LoVo (cell line): ENCODE data around the gene ITPK1.

ENCODE experiments used
- DNase-seq: peaks from one replicate; pipeline ENCODE4 v3.0.0-alpha.2; 2016; ENCODE audit warnings: low spot score

Gene ITPK1

GRCh38 chr14:93105362-93105761 is 10.4 kb downstream of the ITPK1 start:
- DNase-seq, result no peak

GRCh38 chr14:93104961-93105360 is 10.8 kb downstream of the ITPK1 start:
- no peak for DNase-seq

GRCh38 chr14:93103392-93104080 is 12.2 kb downstream of the ITPK1 start:
- peak; percentile 54 for DNase-seq

- no peak for DNase-seq
Measured at GRCh38 chr14:93102141-93102540, 13.6 kb downstream of the ITPK1 start.

DNA sequence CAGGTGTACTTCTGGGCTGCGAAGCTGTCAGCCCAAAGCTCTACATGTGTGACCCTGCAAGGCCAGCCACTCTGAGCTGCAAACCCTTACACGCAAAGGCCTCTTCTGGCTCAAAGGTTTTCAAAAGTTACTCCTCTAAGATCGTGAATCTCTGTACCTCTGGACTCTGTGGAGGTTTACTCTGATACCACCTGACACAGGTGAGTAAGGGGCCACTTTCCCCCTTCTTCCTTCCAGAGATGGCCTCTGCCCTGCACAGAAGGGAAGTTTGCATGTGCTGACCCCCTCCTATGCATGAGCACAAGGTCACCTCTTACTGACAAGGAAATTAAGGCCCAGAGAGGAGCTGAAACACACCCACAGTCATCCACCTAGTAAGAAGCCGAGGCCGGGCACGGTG is 14.5 kb downstream of the ITPK1 start:
- no peak for DNase-seq

- no peak for DNase-seq
Measured at GRCh38 chr14:93100570-93100969, 15.2 kb downstream of the ITPK1 start.

DNA sequence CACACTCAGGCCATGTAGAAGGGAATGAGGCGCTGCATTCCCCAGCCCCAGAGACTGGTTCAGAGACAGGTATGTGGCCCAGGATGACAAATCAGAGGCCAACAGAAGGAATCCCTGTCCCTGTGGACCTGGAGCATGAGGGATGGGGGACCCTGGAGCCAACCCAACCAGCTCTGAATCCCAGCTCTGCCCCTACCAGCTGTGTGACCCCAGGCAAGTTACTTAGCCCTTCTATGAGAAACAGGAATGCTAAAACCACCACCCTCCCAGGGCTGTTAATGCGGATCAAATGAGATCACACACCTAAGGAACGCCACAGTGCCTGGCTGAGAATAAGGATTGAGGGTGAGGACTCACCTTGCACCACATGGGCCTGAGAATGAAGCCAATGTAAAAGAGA is 15.6 kb downstream of the ITPK1 start:
- no peak for DNase-seq

DNA sequence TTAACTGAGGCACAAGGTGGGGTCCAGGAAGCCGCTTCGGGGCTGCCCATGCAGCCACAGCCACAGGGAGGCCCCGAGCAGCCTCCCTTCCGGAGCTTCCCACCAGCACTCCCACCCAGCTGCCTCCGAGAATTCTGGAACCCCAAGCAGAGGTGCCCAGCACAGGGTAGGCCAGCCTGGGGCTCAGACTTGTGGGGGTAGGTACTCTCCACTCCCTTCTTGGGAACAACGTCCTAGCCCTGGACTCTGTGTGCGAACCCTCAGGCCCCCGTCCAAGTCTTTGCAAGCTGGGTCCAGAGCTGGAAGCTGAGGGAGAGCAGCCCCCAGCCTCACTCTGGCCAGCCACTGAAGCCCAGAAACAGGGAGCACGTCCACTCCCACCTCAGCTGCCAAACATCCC is 16.1 kb downstream of the ITPK1 start:
- no peak for DNase-seq

DNA sequence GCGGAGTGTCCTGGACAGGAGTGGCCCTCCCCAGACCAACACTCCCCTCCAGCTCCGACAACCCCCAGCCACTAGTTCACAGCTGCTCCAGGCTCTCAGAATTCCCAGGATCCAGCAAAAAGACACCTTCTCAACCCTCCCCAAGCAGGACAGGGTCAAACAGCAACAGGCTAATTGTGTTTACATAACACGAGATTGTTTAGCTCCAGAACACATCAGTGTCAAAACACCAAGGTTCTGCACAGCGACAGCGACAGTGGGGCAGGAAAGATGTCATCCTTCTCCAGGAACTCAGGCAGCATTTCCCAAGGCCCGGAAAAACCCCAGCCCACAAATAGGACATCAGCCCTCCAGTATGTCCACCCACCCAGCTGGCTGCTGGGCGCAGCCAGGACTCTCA is 16.5 kb downstream of the ITPK1 start:
- no peak for DNase-seq

- DNase-seq, result no peak
Measured at GRCh38 chr14:93096691-93097322, 18.9 kb downstream of the ITPK1 start.

GRCh38 chr14:93095742-93096510 is 19.8 kb downstream of the ITPK1 start:
- DNase-seq, result no peak

DNA sequence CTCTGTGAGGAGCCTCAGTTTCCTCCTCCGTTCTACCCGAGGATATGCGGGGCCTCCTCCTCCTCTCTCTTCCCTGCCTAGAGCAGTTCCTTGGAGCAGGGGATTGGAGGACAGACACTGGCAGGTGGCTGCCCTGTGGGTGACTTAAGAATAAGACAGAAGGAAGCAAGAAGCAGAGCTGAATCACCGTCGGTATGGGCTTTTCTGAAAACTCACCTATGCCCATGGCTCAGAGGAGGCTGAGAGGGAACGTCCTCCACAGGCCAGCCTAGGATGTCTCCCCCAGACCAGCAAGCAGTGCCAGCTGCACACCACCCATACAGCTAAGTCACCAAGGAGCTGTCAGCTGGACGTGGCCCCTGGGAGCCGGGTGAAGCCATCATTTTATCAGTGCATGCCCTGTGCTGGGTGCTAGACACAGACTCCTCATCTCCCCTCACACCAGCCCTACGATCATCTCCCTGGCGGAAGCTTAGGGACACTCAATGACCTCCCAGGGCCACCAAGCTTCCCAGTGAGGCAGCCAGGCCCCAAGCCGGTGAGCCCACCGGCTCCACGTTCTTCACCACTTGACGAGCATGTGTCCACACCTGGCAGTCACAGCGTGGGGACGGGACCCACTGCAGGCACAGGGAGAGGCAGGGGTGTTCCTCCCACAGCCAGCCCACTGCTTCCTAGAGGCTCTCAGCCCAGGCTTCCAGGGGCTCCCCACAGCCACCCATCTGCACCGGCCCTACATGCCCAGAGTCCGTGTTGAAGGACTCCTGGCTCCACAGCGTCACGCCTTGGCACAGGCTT is 21.4 kb downstream of the ITPK1 start:
- no peak for DNase-seq

GRCh38 chr14:93092606-93093556 is 22.8 kb downstream of the ITPK1 start:
- no peak for DNase-seq

GRCh38 chr14:93091666-93092065 is 24.1 kb downstream of the ITPK1 start:
- no peak for DNase-seq

- DNase-seq, result no peak
Measured at GRCh38 chr14:93090826-93091555, 24.7 kb downstream of the ITPK1 start.

GRCh38 chr14:93089521-93090269 is 26.0 kb downstream of the ITPK1 start:
- no peak for DNase-seq

- DNase-seq, result no peak
Measured at GRCh38 chr14:93086441-93087055, 29.2 kb downstream of the ITPK1 start.

GRCh38 chr14:93085911-93086310 is 29.8 kb downstream of the ITPK1 start:
- no peak for DNase-seq
